HuH-7 (cell line): ENCODE results near the gene SPDYC.
"Not testable (repeated sequence)": the region's sequence is repeated elsewhere in the genome, so short reads cannot be mapped to it uniquely, and the experiment has no call there.

ENCODE experiments used
- DNase-seq: peaks from one replicate; pipeline ENCODE4 v3.0.0; 2011; ENCODE audit warnings: low spot score

Gene SPDYC

DNA sequence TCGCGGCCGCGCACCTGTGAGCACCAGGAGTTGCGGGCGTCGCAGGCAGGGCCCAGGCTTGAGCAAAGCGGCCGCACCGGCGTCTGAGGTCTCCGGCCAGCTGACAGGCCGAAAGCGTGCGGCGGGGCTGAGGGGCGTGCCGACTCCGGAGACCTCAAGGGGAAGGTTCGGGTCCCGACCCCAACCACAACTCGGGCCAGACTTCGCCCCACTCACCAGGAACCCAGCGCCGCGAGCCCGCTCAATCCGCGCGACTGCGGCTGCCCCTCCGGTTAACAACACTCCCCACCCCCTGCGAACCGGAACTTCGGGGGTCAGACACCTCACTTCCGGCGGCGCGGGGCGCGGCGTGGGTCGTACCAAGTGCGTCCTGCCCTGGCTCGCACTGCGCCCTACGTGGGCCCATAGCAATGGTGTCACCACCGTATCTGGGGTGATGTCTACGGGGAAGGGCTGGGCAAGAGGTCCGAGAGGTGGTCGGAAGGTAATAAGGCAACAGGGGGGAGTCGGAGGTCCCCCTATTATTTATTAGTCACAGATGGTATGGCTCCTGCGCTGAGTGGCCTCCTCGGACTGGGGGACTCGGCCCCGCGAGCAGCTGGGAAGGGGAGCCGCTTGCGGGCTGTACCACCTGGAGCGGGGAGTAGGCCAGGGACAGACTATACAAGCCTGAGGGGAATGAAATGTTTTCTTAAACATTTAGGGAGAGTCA lies 35.6 kb upstream of the SPDYC start, which contains the start of gene SYVN1:
SYVN1 (minus strand) TSS at position 280 of the 712 bp plus-strand sequence. CDS start 918 bp downstream, outside the sequence.
- peak; percentile 93 for DNase-seq

DNA sequence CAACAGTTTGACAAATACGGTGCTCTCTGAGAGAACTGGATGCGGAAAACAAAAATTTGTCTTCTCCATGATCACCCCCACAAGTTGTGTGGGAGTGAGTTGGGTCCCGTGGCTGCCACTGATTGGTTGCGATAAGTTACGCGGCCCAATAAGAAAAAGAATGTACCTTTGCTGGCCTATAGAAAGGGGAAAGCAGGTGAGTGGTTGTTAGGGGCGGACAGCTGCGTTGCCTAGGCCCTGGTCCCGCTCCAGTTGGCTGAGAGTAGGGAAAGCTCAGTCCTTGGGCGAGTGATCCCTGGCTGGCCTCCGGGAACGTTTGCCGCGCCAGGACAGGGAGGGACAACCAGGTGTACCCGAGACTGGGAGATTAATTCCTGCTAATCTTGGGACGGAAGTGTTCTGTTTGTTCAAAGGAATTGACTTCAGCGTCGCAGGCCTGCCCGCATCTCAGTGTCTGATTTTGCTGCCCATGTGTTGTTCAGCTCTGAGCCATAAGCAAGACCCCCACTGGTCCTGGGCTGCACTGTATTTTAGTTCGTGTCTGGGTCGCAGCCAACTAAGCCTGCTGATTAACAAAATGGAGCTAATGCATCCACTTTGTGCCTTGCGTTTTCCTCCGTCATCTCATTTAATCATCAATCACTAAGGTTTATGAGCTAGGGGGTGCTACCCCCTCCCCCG lies 34.9 kb upstream of the SPDYC start:
- DNase-seq, result peak; percentile 98

DNA sequence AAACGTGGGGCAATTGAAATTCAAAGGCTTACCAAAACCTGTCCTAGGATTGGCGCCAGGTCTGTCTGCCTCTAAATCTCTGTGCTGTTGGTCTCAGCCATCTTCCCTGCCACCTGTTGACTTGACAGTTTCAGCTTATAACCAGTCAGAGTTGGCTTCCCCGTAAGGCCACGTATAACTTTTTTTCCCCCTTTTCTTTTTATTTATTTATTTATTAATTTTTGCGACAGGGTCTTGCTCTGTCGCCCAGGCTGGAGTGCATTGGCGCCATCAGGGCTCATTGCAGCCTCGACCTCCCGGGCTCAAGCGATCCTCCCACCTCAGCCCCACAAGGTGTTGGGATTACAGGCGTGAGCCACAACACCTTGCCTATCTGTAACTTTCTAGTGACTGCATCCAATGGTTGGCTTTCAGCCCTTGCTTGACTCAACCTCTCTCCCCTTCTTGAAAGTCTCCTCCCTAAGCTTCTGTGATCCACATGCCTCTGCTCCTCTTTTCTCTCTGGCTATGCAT lies 34.3 kb upstream of the SPDYC start:
- DNase-seq, result no peak

DNA sequence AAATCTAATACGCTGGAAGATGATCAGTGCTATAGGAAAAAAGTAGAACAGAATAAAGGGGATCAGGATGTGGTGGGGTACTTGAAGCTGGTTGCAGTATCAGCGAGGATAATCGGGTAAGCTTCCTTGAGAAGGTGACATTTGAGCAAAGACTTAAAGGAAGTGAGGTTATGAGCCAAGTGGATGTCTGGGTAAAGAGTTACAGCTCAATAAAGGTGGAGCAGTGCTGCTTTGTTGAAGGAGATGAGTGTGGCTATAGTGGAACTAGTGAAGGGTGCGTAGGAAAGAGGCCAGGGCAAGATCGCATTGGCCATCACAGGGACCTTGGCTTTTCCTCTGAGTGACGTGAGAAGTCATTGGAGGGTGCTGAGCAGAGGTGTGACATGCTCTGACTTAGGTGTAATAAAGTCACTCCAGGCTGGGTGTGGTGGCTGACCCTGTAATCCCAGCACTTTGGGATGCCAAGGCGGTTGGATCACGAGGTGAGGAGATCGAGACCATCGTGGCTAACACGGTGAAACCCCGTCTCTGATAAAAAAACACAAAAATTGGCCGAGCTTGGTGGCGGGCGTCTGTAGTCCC lies 33.4 kb upstream of the SPDYC start:
- no peak for DNase-seq

DNA sequence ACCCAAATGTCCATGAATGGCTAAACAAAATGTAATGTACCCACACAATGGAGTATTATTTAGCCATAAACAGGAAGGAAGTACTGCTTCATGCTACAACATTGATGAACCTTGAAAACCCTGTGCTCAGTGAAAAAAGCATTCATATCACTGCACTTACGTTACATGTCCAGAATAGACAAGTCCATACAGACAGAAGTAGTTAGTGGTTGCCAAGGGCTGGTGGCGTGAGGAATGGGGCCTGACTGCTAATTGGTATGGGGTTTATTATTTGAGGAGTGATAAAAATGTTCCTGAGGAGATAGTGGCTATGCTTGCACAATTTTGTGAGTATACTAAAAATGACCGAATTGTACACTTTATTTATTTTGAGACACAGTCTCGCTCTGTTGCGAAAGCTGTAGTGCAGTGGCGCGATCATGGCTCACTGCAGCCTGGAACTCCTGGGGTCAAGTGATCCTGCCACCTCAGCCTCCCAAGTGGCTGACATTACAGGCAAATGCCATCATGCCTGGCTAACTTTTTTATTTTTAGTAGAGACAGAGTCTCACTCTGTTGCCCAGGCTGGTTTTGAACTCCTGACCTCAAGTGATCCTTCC lies 28.0 kb upstream of the SPDYC start:
- no peak for DNase-seq

DNA sequence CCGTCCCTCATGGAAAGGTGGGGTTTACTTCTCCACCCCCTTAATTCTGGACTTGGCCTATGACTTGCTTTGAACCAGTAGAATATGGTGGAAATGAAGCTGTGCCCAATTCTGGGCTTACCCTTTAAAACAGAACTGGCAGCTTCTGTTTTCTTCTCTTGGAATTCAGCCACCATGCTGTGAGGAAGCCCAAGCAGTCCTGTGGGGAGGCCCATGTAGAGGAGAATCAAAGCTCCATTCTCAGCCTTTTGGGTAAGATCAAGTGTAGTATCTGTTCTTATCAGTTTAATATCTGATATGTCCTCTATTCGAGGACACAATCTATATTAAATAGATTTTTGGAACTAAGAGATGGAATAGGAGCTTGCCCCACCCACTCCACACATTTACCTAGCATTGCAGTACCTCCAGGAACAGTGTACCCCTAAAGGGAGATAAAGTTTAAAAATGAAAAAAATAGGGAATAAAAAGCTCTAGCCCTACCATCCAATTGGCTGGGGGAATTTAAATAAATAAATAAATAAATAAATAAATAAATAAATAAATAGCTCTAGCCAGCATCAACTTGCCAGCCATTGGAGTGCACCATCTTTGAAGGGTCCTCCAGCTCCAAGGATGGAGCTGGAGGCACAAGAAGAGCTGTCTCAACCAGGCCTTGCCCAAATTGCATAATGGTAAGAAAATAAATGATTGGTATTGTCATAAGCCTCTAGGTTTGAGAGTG lies 22.5 kb upstream of the SPDYC start:
- DNase-seq, result no peak

DNA sequence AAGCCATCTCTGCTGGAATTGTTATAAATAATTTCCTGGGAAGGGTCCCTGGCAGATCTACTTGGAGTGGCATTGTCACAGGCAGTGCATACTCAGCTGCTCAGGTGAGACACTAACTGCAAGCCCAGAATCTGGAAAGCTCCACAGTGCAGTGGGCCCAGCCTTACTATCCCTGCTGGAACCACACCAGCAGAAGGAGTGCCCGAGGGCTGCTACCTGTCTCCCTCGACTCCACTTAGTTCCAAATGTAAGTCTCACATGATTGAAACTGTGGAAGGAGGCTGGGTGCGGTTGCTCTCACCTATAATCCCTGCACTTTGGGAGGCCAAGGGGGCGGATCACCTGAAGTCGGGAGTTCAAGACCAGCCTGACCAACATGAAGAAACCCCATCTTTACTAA lies 21.4 kb upstream of the SPDYC start:
- no peak for DNase-seq

DNA sequence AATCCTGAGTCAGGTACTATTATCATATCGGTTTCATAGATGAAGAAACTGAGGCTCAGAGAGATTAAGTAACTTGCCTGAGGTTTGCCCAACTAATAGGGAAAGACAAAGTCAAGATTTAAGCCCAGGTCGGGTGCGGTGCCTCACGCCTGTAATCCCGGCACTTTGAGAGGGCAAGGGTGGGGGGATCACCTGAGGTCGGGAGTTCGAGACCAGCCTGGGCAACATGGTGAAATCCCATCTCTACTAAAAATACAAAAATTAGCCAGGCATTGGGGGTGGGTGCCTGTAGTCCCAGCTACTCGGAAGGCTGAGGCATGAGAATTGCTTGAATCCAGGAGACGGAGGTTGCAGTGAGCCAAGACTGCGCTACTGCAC lies 19.9 kb upstream of the SPDYC start:
- not testable (repeated sequence) for DNase-seq

DNA sequence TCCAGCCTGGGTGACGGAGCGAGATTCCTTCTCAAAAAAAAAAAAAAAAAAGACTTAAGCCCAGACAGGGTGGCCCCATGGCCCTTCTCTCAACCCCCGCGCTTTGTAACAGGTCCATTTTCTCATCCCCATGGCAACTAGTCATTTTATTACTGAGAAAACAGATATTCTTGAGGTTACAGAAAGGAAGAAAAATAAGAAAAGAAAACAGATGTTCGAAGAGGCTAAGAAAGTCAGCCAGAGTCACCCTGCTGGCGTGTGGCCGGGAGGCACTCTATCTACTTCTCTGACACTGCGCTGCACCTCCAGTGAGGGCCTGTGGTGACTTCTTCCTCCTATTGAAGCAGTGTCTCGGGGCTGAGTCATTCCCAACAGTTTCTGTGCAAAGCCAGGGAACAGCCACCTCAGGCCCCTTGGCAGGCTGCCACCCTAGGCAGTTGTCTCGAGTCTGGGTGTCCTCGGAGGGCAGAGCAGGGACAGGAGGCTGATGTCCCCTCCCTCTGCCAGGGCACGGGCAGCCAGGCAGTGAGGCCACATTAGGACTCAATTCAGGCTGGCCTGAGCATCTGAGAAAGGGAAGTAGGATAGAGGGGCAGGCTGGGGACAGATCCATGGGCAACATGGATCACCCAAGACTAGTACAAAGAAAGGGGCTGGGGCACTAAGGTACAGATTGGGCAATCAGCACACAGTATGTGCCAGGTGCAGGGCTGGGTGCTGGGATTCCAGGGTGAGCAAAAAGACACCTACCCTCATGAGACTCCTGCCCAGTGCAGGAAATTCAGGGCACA lies 19.3 kb upstream of the SPDYC start:
- DNase-seq, result no peak

DNA sequence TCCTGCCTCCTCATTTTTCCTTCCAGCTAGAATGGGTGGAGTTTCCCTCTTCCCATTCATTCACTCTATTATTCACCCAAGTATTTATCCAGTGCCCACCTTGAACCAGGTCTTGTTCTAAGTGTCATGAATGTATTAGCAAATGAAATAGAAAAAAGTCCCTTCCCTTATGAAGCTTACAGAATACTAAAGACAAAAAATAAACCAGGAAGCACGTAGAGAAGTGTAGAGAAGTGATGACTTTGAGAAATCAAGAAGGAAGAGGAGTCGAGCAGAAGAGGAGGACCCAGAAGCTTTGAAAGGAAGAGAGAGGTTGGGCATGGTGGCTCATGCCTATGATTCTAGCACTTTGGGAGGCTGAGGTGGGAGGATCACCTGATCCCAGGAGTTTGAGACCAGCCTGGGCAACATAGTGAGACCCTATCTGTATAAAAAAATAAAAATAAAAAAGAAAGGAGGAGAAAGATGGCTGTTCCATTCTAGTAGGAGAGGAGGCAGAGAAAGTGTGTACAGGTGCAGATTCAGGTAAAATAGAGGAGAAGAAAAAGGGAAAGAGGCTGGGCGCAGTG lies 18.6 kb upstream of the SPDYC start:
- no peak for DNase-seq

DNA sequence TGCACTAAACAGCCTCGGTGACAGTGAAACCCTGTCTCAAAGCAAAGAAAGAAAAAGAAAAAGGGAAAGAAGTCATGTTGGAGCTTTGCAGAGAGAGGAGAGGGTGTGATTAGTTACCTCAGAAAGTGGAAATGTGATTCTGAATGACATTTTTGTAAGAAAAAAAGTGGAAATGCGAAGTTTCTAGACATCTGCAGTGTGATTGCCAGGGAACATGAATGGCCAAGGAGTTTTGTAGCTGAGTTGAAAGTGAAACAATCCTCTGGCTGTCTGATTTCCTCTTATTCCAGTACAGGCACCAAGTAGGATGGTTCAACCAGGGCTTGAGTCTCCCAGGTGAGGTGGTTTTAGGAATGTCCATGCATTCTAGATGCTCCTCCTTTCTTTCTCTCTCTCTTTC lies 17.9 kb upstream of the SPDYC start:
- no peak for DNase-seq

DNA sequence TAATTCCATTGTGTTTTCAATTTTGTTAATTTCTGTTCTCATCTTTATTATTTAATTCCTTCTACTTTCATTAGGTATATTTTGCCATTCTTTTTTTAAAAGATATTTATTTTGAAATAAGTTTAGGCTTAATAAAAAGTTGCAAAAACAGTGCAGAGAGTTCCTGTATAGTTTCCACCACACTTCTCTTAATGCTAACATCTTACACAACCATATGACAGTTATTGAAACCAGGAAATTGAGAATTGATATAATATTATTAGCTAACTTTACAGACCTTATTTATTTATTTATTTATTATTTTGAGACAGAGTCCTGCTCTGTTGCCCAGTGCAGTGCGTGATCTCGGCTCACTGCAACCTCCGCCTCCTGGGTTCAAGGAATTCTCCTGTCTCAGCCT lies 13.8 kb upstream of the SPDYC start:
- no peak for DNase-seq

DNA sequence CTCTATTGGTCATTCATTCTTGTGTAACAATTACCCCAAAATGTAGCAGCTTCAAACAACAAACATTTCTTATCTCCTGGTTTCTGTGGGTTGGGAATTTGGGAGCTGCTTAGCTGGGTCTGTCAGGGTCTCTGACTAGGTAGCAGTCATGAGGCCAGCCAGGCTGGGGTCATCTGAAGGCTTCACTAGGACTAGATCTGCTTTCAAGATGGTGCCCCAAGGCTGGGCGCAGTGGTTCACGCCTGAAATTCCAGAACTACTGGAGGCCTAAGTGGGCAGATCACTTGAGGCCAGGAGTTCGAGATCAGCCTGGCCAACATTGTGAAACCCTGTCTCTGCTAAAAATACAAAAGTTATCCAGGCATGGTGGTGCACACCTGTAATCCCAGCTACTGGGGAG lies 13.1 kb upstream of the SPDYC start:
- no peak for DNase-seq

DNA sequence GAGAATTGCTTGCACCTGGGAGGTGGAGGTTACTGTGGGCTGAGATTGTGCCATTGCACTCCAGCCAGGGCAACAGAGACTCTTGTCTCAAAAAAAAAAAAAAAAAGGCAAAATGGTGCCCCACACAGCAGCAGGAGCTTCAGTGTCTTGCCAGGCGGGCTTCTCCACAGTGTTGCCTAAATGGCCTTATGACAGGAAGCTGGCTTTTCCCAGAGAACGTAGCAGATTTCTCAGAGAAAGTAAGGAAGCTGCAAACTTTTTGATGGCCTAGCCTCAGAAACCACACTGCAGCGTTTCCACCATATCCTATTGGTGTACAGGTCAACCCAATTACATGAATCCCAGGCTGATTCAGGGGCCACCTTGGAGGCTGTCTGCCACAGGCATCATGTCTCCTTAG lies 12.7 kb upstream of the SPDYC start:
- DNase-seq, result no peak

DNA sequence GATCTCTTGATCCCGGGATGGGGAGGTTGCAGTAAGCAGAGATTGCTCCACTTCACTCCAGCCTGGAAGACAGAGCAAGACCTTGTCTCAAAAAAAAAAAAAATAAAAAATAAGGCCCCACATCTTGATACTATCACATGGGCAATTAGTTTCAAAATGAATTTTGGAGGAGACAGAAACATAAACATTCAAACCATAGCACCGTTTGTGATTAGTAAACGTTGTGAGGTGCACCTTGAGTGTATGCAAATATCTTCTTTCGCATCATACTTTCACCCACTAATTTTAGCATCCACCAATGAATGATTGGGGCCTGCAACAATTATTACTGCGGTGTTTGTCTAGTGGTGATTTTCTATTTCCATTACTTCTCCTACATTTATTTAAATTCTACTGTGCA lies 11.0 kb upstream of the SPDYC start:
- DNase-seq, result no peak

DNA sequence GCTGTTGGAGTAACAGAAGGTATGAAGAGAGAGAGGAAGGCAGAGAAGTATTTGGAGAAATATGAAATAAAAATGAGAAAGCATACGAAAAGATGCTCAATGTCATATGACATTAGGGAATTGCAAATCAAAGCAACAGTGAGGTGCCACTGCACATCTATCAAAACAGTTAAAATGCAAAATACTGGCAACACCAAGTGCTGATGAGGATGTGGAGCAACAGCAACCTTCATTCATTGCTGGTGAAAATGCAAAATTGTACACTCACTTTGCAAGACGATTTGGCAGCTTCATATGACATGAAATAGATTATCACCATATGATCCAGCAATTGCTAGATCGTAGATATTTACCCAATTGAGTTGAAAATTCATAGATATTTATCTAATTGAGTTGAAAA lies 9.4 kb upstream of the SPDYC start:
- DNase-seq, result no peak

DNA sequence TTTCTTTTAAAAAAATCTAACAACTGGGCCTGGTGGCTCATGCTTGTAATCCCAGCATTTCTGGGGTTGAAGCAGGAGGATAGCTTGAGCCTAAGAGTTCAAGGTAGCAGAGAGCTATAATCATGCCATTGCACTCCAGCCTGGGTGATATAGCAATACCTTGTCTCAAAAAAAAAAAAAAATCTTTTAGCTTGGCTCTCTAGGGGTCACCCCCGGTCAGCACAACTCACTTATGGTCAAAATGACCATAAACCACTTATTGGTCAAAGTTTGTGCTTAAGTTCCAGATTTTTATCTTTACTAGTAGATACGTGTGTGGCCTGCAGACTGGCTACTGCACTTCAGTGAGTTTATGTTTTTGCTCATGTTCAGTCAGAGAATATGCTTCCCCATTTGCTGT lies 6.3 kb upstream of the SPDYC start:
- peak; percentile 39 for DNase-seq

DNA sequence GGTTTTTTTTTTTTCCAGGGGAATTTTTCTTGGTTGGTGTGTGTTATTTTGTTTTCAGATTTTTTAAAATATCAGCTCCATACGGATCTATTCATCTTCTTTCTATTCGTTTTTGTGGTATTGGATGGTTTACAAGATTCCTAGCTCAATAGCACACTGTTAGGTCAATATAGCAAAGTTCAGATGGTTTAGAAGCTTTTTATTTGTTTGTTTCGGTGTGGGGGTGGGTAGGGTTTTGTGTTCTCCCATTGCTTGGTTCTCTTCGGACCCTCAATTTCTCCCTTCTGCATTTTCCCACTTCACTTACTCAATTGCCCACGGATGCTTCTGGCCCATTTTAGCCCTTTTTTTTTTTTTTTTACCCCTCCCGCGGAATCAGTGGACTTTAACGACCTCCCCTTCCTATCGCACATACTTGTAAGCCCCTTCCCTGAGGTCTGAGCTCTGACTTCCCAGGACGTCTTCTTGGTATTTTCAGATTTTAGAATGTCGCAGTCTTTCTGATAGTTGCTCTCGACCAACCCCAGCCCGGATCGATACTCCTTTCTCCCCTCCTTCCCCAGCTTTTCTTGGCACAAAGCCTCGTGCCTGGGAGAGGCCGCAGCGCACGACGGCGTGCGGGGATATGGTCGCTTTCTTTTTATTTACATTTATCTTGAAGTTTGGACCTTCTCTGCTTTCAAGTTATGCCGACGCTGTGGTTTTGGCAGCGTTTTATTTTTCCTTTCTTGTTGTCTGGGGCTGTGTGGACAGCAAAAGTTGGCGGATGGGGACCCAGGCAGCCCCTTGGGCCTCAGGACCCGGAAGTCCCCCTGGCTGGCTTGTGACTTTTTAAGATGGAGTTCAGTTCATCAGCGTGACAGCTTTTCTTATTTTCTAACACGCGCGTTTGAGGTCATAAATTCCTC lies 4.4 kb upstream of the SPDYC start:
- peak; percentile 39 for DNase-seq

DNA sequence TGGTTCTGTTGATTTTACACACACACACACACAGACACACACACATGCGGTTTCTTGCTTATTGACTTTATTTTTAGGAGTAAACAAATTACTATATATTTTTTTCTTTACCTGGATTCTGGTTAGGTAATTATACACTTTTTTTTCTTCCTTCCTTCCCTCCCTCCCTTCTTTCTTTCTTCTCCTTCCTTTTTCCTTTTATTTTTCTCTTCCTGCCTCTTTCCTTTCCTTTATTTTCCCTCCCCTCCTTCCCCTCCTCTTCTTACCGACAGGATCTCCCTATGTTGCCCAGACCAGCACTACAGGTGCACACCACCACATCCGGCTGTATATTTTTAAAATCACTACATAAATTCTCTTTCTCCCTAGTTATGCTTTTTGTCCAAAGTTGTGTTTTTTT lies 3.1 kb upstream of the SPDYC start:
- DNase-seq, result no peak

DNA sequence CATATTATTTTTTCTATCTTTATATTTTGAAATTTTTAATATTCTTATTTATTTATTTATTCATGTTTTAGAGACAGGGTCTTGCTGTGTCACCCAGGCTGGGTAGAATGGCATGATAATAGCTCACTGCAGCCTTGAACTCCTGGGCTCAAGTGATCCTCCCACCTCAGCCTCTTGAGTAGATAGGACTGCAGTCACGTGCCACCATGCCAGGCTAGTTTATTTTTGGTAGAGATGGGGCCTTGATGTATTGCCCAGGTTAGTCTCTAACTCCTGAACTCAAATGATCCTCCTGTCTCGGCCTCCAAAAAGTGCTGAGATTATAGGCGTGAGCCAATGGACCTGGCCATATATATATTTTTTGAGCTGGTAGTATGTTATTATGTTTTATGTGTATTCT lies 2.4 kb upstream of the SPDYC start:
- no peak for DNase-seq
